Stromal cell of bone marrow (primary cell): Measurements from ENCODE around the gene ADAMTS7.
"Not testable (repeated sequence)": the region's sequence is repeated elsewhere in the genome, so short reads cannot be mapped to it uniquely, and the experiment has no call there.

ENCODE experiments used
- DNase-seq: peaks from one replicate; pipeline ENCODE4 v3.0.0-alpha.2; 2012; ENCODE audit warnings: low read depth

ADAMTS7 gene

GRCh38 chr15:78750974-78751601 is 60.2 kb downstream of the ADAMTS7 start:
- DNase-seq: peak; percentile 67

DNA sequence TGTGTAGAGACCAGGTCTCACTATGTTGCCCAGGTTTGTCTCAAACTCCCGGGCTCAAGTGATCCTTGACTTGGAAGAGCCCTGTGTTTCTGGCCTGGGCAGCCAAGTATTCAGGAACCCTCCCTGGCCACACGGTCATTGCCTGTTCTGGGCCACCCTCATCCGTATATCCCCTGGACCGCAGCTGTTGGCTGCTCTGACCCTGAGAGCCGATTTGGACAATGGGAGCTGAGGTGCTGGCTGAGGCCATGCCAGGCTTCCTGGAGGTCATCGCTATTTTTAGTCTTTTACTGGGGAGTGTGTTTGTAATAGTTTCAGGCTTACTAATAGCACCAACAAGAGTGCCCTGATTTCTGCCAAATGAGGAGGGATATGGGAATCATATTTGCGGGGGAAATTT is 60.7 kb downstream of the ADAMTS7 start:
- DNase-seq: no peak

- DNase-seq: no peak
Observed at GRCh38 chr15:78749831-78750230, 61.4 kb downstream of the ADAMTS7 start.

GRCh38 chr15:78747877-78748276 is 63.4 kb downstream of the ADAMTS7 start:
- not testable (repeated sequence) for DNase-seq

DNA sequence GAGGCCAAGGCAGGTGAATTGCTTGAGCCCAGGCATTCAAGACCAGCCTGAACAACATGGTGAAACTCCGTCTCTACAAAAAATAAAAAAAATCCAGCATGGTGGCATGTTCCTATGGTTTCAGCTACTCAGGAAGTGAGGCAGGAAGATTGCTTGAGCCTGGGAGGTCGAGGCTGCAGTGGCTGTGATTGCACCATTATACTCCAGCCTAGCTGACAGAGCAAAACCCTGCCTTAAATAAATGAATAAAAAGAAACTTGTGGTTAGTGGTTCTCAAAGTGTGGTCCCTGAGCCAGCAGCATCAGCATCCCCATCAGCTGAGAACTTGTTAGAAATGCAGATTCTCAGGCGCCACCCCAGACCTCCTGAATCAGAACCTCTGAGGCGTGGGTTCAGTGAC is 69.6 kb downstream of the ADAMTS7 start:
- not testable (repeated sequence) for DNase-seq

DNA sequence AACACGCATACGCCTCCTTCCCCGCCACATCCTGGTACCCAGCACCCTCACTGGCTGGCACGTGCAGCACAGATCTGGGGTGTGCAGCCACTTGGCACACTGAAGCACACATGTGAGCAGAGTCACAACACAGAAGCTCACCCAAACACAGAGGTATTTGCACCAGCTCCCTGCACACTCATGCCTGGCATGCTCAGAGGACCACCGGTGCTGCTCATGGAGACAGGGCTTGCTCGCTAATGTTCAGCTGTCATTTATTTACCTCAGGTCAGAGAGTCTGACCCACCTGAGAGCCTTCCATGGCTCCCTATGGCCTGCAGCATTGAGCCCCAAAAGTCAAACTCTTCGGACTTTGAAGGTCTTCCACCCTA is 70.4 kb downstream of the ADAMTS7 start:
- DNase-seq: no peak

- no peak for DNase-seq
Observed at GRCh38 chr15:78739996-78740903, 71.0 kb downstream of the ADAMTS7 start.

- DNase-seq: no peak
Observed at GRCh38 chr15:78739206-78739605, 72.1 kb downstream of the ADAMTS7 start.

GRCh38 chr15:78737931-78738558 is 73.2 kb downstream of the ADAMTS7 start:
- not testable (repeated sequence) for DNase-seq

DNA sequence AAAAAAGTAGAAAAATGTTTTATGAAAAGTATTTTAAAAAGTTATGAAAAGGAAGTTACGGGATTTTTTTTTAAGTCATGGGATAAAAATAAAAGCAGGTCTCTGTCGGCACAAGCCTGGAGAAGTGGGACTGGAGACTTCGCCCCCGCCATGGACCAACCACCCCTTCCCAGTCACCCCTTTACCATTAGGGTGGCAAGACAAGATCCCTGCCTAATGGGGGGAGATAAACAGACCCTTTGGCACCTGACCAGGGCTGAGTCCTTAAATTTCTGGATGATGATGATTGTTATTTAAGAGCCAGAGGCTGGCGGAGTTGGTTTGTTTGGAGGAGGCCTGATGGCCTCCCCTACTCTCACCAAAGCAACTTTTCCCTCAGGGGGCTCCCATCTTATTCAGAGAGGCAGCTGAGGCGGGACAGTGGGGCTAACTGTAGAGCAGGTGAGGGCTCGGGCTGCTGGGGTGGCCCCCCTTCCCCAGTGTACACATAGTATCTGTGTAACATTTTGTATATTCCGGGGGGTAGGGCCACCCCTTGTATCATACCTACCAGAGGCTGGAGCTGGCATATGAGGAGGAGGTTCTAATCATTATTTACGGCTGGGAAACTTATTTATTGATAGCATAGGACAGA is 74.0 kb downstream of the ADAMTS7 start:
- no peak for DNase-seq

DNA sequence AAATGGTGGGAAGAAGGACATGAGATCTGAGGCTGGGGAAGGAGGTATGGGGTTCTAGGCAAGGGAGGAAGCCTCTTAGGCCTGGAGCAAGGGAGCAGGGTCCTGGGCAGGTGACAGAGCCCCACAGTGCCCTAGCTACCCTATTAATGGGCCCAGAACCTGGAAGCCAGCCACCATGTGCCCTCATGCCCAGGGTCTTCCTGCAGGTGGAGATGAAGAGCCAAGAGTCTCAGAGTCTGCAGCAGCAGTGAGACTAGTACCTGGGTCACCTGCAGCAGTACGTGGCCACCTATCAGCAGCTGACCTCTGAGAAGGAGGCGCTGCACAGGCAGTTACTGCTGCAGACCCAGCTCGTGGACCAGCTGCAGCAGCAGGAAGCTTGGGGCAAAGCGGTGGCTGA is 75.0 kb downstream of the ADAMTS7 start:
- DNase-seq: not testable (repeated sequence)

- no peak for DNase-seq
Observed at GRCh38 chr15:78734451-78735064, 76.7 kb downstream of the ADAMTS7 start.

GRCh38 chr15:78732634-78733033 is 78.6 kb downstream of the ADAMTS7 start:
- no peak for DNase-seq

- DNase-seq: no peak
Observed at GRCh38 chr15:78730955-78731354, 80.3 kb downstream of the ADAMTS7 start.

- DNase-seq: not testable (repeated sequence)
Observed at GRCh38 chr15:78728427-78728826, 82.8 kb downstream of the ADAMTS7 start.

DNA sequence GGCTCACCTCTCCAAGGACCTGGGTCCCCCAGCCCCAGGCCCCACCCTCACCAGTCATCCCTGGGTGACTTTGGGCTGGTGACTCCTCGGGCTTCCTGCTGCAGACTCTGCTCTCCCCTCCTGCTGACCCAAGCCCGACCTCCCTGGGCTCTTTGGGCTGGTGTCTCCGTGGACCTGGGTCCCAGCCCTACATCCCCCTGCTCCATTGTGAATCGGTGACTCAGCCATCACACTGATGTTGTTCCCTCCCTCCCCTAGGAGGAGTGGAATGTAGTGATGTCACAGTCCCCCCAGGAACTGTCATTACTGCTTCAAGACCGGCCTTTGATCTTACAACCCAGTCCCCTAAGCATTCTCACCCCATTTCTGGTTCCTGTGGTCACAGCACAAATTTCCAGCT is 83.7 kb downstream of the ADAMTS7 start:
- no peak for DNase-seq

DNA sequence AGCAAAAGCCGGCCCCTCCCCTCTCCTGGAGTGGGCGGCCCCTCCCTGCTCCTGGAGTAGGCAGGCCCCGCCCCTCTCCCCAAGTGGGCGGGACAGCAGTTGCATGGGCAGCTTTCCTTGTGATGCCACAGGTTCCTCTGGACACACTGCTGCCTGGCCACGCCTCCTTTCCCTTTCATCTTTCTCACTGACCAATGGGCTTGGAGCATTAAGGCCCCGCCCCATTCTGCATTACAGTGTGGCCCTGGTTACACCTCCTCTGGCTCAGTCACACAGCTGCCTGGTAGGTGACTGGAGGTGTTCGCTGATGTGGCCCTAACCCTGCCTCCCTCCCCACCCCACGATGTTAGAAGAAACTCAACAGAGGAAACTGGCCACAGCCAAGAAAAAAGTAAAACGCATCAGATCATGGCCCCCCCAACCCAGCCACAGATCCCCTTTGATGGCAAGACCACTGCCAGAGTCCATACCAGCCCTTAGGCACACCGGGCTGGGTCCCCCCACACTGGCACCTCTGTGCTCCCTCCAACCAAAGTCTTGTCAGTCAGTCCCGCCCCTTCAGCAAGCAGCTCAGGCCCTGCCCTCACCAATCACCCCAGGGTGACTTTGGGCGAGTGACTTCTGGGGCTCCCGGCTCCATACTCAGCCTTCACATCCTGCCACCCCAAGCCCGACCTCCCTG is 84.3 kb downstream of the ADAMTS7 start:
- DNase-seq: no peak

- not testable (repeated sequence) for DNase-seq
Observed at GRCh38 chr15:78719819-78720450, 91.3 kb downstream of the ADAMTS7 start.

- no peak for DNase-seq
Observed at GRCh38 chr15:78718837-78719236, 92.4 kb downstream of the ADAMTS7 start.

DNA sequence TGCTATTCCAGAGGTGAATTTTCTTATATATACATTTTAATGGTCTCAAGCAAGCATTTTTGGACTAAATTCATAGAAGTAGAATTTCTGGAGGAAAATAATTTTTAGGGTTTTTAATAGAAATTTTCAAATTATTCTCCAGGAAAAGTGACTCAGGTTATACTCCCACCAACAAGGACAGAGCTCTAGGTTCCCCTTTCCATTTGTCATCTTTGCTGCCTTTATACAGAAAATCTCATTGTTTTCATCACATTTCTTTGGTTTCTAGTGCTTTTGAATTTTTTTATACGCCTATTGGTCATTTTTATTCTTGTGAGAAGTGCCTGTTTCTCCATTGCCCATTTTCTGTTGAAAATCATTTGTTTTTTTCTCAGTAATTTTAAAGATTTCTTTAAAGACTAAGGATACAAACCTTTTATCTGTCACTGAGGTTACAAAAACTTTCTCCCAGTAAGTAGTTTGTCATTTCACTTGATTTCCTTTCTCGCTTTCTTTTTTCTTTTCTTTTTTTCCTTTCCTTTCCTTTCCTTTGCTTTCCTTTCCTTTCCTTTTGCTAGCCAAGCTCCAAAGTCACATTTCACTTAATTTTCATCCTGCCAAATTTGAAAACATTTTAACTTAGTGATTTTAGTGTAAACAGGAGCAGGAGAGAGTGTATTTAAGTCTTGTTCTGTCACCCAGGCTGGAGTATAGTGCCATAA is 93.2 kb downstream of the ADAMTS7 start:
- DNase-seq: no peak
